Brain pericyte (primary cell): ENCODE results near the gene CCDC6.
"Not testable (repeated sequence)": the region's sequence is repeated elsewhere in the genome, so short reads cannot be mapped to it uniquely, and the experiment has no call there.

ENCODE experiments used
- DNase-seq: peaks from one replicate; pipeline ENCODE4 v3.0.0-alpha.2; 2012; ENCODE audit warnings: low read depth, low spot score

Gene CCDC6

GRCh38 chr10:59905731-59906416 lies 482 bp downstream of the CCDC6 start:
- DNase-seq: no peak

- DNase-seq: no peak
Observed at GRCh38 chr10:59905066-59905730, 1.2 kb downstream of the CCDC6 start.

- DNase-seq: no peak
Observed at GRCh38 chr10:59904426-59905065, 1.8 kb downstream of the CCDC6 start.

GRCh38 chr10:59903871-59904270 lies 2.5 kb downstream of the CCDC6 start:
- DNase-seq: no peak

- no peak for DNase-seq
Observed at GRCh38 chr10:59902016-59902415, 4.3 kb downstream of the CCDC6 start.

- DNase-seq: no peak
Observed at GRCh38 chr10:59901470-59901869, 4.9 kb downstream of the CCDC6 start.

GRCh38 chr10:59900048-59900727 lies 6.2 kb downstream of the CCDC6 start:
- no peak for DNase-seq

GRCh38 chr10:59898125-59898835 lies 8.1 kb downstream of the CCDC6 start:
- no peak for DNase-seq

GRCh38 chr10:59896191-59896590 lies 10.2 kb downstream of the CCDC6 start:
- no peak for DNase-seq

GRCh38 chr10:59895629-59896116 lies 10.7 kb downstream of the CCDC6 start:
- no peak for DNase-seq

GRCh38 chr10:59894114-59894513 lies 12.2 kb downstream of the CCDC6 start:
- DNase-seq: no peak

GRCh38 chr10:59892697-59893096 lies 13.7 kb downstream of the CCDC6 start:
- DNase-seq: no peak

- no peak for DNase-seq
Observed at GRCh38 chr10:59891936-59892335, 14.4 kb downstream of the CCDC6 start.

- DNase-seq: no peak
Observed at GRCh38 chr10:59891349-59891748, 15.0 kb downstream of the CCDC6 start.

GRCh38 chr10:59888781-59889435 lies 17.4 kb downstream of the CCDC6 start:
- DNase-seq: no peak

- DNase-seq: no peak
Observed at GRCh38 chr10:59887972-59888640, 18.2 kb downstream of the CCDC6 start.

GRCh38 chr10:59887006-59887405 lies 19.4 kb downstream of the CCDC6 start:
- DNase-seq: no peak

- no peak for DNase-seq
Observed at GRCh38 chr10:59885430-59886134, 20.8 kb downstream of the CCDC6 start.

GRCh38 chr10:59884893-59885292 lies 21.5 kb downstream of the CCDC6 start:
- not testable (repeated sequence) for DNase-seq

GRCh38 chr10:59881640-59882039 lies 24.7 kb downstream of the CCDC6 start:
- no peak for DNase-seq
